Measurements from ENCODE around the gene PDE11A. TPM values are rescaled to one million over a fixed set of nuclear protein-coding genes. Genes with fewer than 3 reads are reported as not detected.

Gene PDE11A
- total and polyA plus RNA-seq, 4 experiments from 2014 or later, result not detected

GRCh38 chr2:178008636-178009289 lies 63.8 kb downstream of the PDE11A start:
- H3K4me3 ChIP-seq (ENCODE audit: low read length in 2 of 2), result no peak overlapping the region
- Mint-ChIP-seq H3K27ac (no peak overlapping the region), H3K36me3 (no peaks in the 10 kb centered on the region), H3K4me1 (no peaks in the 10 kb centered on the region), H3K27me3 (peaks cover 0 to 4% of the 10 kb centered on the region in 2 donors), H3K9me3 (no peaks in the 10 kb centered on the region), H3K4me3 (no peak overlapping the region)
- H3K36me3 ChIP-seq (ENCODE audit: insufficient read depth, low read length), result no peaks in the 10 kb centered on the region
- H3K4me1 ChIP-seq (ENCODE audit: insufficient read depth, low read length), result no peaks in the 10 kb centered on the region
- ChIA-PET CTCF (ENCODE audit: partially characterized antibody) (no interaction called here), POLR2A (ENCODE audit: partially characterized antibody) (no interaction called here)
- no peaks in the 10 kb centered on the region for H3K27me3 ChIP-seq (ENCODE audit: insufficient read depth, low read length)
- intact Hi-C loops (cut with micrococcal nuclease), result no loop called here
- H3K27ac ChIP-seq (ENCODE audit: low read depth, low read length), result no peak overlapping the region
- H3K9me3 ChIP-seq (ENCODE audit: control insufficient read depth in 1 of 2, low read length in 2 of 2), result no peaks in the 10 kb centered on the region
- no peak for DNase-seq

GRCh38 chr2:178006710-178007109 lies 65.9 kb downstream of the PDE11A start:
- Histone ChIP-seq H3K27me3 (ENCODE audit: insufficient read depth, low read length) (no peaks in the 10 kb centered on the region), H3K4me3 (ENCODE audit: low read length in 2 of 2) (no peak overlapping the region), H3K36me3 (ENCODE audit: insufficient read depth, low read length) (no peaks in the 10 kb centered on the region), H3K27ac (ENCODE audit: low read depth, low read length) (no peak overlapping the region), H3K4me1 (ENCODE audit: insufficient read depth, low read length) (no peaks in the 10 kb centered on the region), H3K9me3 (ENCODE audit: control insufficient read depth in 1 of 2, low read length in 2 of 2) (no peaks in the 10 kb centered on the region)
- intact Hi-C loops (cut with micrococcal nuclease), result no loop called here
- no peak for DNase-seq
- ChIA-PET POLR2A (ENCODE audit: partially characterized antibody) (no interaction called here), CTCF (ENCODE audit: partially characterized antibody) (no interaction called here)
- H3K27me3 Mint-ChIP-seq, result peaks cover 2% of the 10 kb centered on the region in 2 donors
- peaks cover 0 to 5% (median 0%) of the 10 kb centered on the region in 8 donors for H3K9me3 Mint-ChIP-seq
- H3K27ac Mint-ChIP-seq, result no peak overlapping the region
- H3K4me1 Mint-ChIP-seq, result no peaks in the 10 kb centered on the region
- no peaks in the 10 kb centered on the region for H3K36me3 Mint-ChIP-seq
- no peak overlapping the region for H3K4me3 Mint-ChIP-seq

- intact Hi-C loops (cut with micrococcal nuclease), result no loop called here
- H3K27ac ChIP-seq (ENCODE audit: low read depth, low read length), result no peak overlapping the region
- ChIA-PET CTCF (ENCODE audit: partially characterized antibody) (no interaction called here), POLR2A (ENCODE audit: partially characterized antibody) (no interaction called here)
- Mint-ChIP-seq H3K9me3 (peaks cover 0 to 5% (median 0%) of the 10 kb centered on the region in 8 donors), H3K4me1 (no peaks in the 10 kb centered on the region), H3K27ac (no peak overlapping the region), H3K36me3 (no peaks in the 10 kb centered on the region), H3K4me3 (no peak overlapping the region), H3K27me3 (peaks cover 2% of the 10 kb centered on the region in 2 donors)
- H3K4me1 ChIP-seq (ENCODE audit: insufficient read depth, low read length), result no peaks in the 10 kb centered on the region
- H3K27me3 ChIP-seq (ENCODE audit: insufficient read depth, low read length), result no peaks in the 10 kb centered on the region
- H3K36me3 ChIP-seq (ENCODE audit: insufficient read depth, low read length), result no peaks in the 10 kb centered on the region
- H3K9me3 ChIP-seq (ENCODE audit: control insufficient read depth in 1 of 2, low read length in 2 of 2), result no peaks in the 10 kb centered on the region
- no peak overlapping the region for H3K4me3 ChIP-seq (ENCODE audit: low read length in 2 of 2)
- no peak for DNase-seq
Measured at GRCh38 chr2:178005756-178006155, 66.8 kb downstream of the PDE11A start.

- Mint-ChIP-seq H3K27me3 (peaks cover 5% of the 10 kb centered on the region in 2 donors), H3K9me3 (peaks cover 0 to 5% (median 0%) of the 10 kb centered on the region in 8 donors), H3K27ac (no peak overlapping the region), H3K4me1 (no peaks in the 10 kb centered on the region), H3K36me3 (no peaks in the 10 kb centered on the region), H3K4me3 (no peak overlapping the region)
- intact Hi-C loops (cut with micrococcal nuclease), result no loop called here
- no peak for DNase-seq
- Histone ChIP-seq H3K27ac (ENCODE audit: low read depth, low read length) (no peak overlapping the region), H3K36me3 (ENCODE audit: insufficient read depth, low read length) (no peaks in the 10 kb centered on the region), H3K4me1 (ENCODE audit: insufficient read depth, low read length) (no peaks in the 10 kb centered on the region), H3K9me3 (ENCODE audit: control insufficient read depth in 1 of 2, low read length in 2 of 2) (no peaks in the 10 kb centered on the region), H3K4me3 (ENCODE audit: low read length in 2 of 2) (no peak overlapping the region), H3K27me3 (ENCODE audit: insufficient read depth, low read length) (no peaks in the 10 kb centered on the region)
- ChIA-PET CTCF (ENCODE audit: partially characterized antibody) (no interaction called here), POLR2A (ENCODE audit: partially characterized antibody) (no interaction called here)
Measured at GRCh38 chr2:178002038-178002437, 70.5 kb downstream of the PDE11A start.

GRCh38 chr2:177998996-177999395 lies 73.6 kb downstream of the PDE11A start:
- no peak for DNase-seq
- Histone ChIP-seq H3K27me3 (ENCODE audit: insufficient read depth, low read length) (no peaks in the 10 kb centered on the region), H3K4me1 (ENCODE audit: insufficient read depth, low read length) (no peaks in the 10 kb centered on the region), H3K9me3 (ENCODE audit: control insufficient read depth in 1 of 2, low read length in 2 of 2) (no peaks in the 10 kb centered on the region), H3K27ac (ENCODE audit: low read depth, low read length) (no peak overlapping the region), H3K4me3 (ENCODE audit: low read length in 2 of 2) (no peak overlapping the region), H3K36me3 (ENCODE audit: insufficient read depth, low read length) (no peaks in the 10 kb centered on the region)
- no peak overlapping the region for H3K4me3 Mint-ChIP-seq
- no peaks in the 10 kb centered on the region for H3K36me3 Mint-ChIP-seq
- CTCF ChIA-PET (ENCODE audit: partially characterized antibody), result no interaction called here
- no peak overlapping the region for H3K27ac Mint-ChIP-seq
- H3K9me3 Mint-ChIP-seq, result peaks cover 0 to 5% (median 0%) of the 10 kb centered on the region in 8 donors
- H3K4me1 Mint-ChIP-seq, result no peaks in the 10 kb centered on the region
- POLR2A ChIA-PET (ENCODE audit: partially characterized antibody), result no interaction called here
- H3K27me3 Mint-ChIP-seq, result peaks cover 8 to 11% of the 10 kb centered on the region in 2 donors
- intact Hi-C loops (cut with micrococcal nuclease), result no loop called here

GRCh38 chr2:177998006-177998405 lies 74.6 kb downstream of the PDE11A start:
- Mint-ChIP-seq H3K27ac (no peak overlapping the region), H3K27me3 (peaks cover 8 to 11% of the 10 kb centered on the region in 2 donors), H3K4me3 (no peak overlapping the region), H3K36me3 (no peaks in the 10 kb centered on the region), H3K9me3 (peaks cover 0 to 5% (median 0%) of the 10 kb centered on the region in 8 donors), H3K4me1 (no peaks in the 10 kb centered on the region)
- H3K27me3 ChIP-seq (ENCODE audit: insufficient read depth, low read length), result no peaks in the 10 kb centered on the region
- DNase-seq, result no peak
- intact Hi-C loops (cut with micrococcal nuclease), result no loop called here
- ChIA-PET CTCF (ENCODE audit: partially characterized antibody) (interaction anchor here (1.3 kb wide), 1 partner anchor 11 kb away, joined by 3 read pairs; no protein-coding TSS in a partner anchor), POLR2A (ENCODE audit: partially characterized antibody) (no interaction called here)
- no peak overlapping the region for H3K27ac ChIP-seq (ENCODE audit: low read depth, low read length)
- H3K36me3 ChIP-seq (ENCODE audit: insufficient read depth, low read length), result no peaks in the 10 kb centered on the region
- no peak overlapping the region for H3K4me3 ChIP-seq (ENCODE audit: low read length in 2 of 2)
- H3K9me3 ChIP-seq (ENCODE audit: control insufficient read depth in 1 of 2, low read length in 2 of 2), result no peaks in the 10 kb centered on the region
- no peaks in the 10 kb centered on the region for H3K4me1 ChIP-seq (ENCODE audit: insufficient read depth, low read length)

GRCh38 chr2:177992992-177993391 lies 79.6 kb downstream of the PDE11A start:
- CTCF ChIA-PET (ENCODE audit: partially characterized antibody), result interaction anchor here (2.2 kb wide), 1 partner anchor 9 kb away, joined by 14 read pairs; no protein-coding TSS in a partner anchor
- intact Hi-C loops (cut with micrococcal nuclease), result no loop called here
- no peak overlapping the region for H3K27ac Mint-ChIP-seq

More at GRCh38 chr2:177992992-177993391, 79.6 kb downstream of the PDE11A start:
- no peaks in the 10 kb centered on the region for H3K9me3 ChIP-seq (ENCODE audit: control insufficient read depth in 1 of 2, low read length in 2 of 2)
- H3K4me3 ChIP-seq (ENCODE audit: low read length in 2 of 2), result no peak overlapping the region
- no peak for DNase-seq
- H3K4me1 ChIP-seq (ENCODE audit: insufficient read depth, low read length), result no peaks in the 10 kb centered on the region
- H3K4me3 Mint-ChIP-seq, result no peak overlapping the region
- POLR2A ChIA-PET (ENCODE audit: partially characterized antibody), result no interaction called here
- peaks cover 5 to 9% of the 10 kb centered on the region in 2 donors for H3K27me3 Mint-ChIP-seq
- H3K9me3 Mint-ChIP-seq, result no peaks in the 10 kb centered on the region
- no peak overlapping the region for H3K27ac ChIP-seq (ENCODE audit: low read depth, low read length)
- no peaks in the 10 kb centered on the region for H3K27me3 ChIP-seq (ENCODE audit: insufficient read depth, low read length)
- no peaks in the 10 kb centered on the region for H3K36me3 ChIP-seq (ENCODE audit: insufficient read depth, low read length)
- no peaks in the 10 kb centered on the region for H3K36me3 Mint-ChIP-seq
- no peaks in the 10 kb centered on the region for H3K4me1 Mint-ChIP-seq
